HG03460 (cell line): ENCODE results near the gene NR2C2.
A peak's percentile ranks its signal among the peaks of the same experiment; 100 is the strongest.
"Not testable (repeated sequence)": the region's sequence is repeated elsewhere in the genome, so short reads cannot be mapped to it uniquely, and the experiment has no call there.

Source experiments
- ATAC-seq: cut with Tn5 transposase; IDR thresholded peaks from one replicate; pipeline ENCODE4 v1.9.1; 2021; ENCODE audit not compliant: unreplicated experiment

NR2C2 gene

GRCh38 chr3:14947100-14947885 is at the start of gene NR2C2:
NR2C2 (plus strand) TSS chr3:14947583; CDS start chr3:15003915, 56,332 bp downstream.
- peak; percentile 52 for ATAC-seq

GRCh38 chr3:14898929-14899328 is 48.5 kb upstream of the NR2C2 start:
- no peak for ATAC-seq

- no peak for ATAC-seq
Observed at GRCh38 chr3:14899993-14900618, 47.3 kb upstream of the NR2C2 start.

GRCh38 chr3:14900881-14901873 is 46.2 kb upstream of the NR2C2 start:
- ATAC-seq = no peak

GRCh38 chr3:14902719-14903118 is 44.7 kb upstream of the NR2C2 start:
- no peak for ATAC-seq

- not testable (repeated sequence) for ATAC-seq
Observed at GRCh38 chr3:14903501-14903900, 43.9 kb upstream of the NR2C2 start.

- no peak for ATAC-seq
Observed at GRCh38 chr3:14905055-14905657, 42.2 kb upstream of the NR2C2 start.

GRCh38 chr3:14906355-14906971 is 40.9 kb upstream of the NR2C2 start:
- no peak for ATAC-seq

GRCh38 chr3:14907043-14907966 is 40.1 kb upstream of the NR2C2 start:
- ATAC-seq = no peak

- no peak for ATAC-seq
Observed at GRCh38 chr3:14909250-14909649, 38.1 kb upstream of the NR2C2 start.

GRCh38 chr3:14911651-14912050 is 35.7 kb upstream of the NR2C2 start:
- no peak for ATAC-seq

GRCh38 chr3:14913071-14913925 is 34.1 kb upstream of the NR2C2 start:
- no peak for ATAC-seq

GRCh38 chr3:14913926-14914778 is 33.2 kb upstream of the NR2C2 start:
- ATAC-seq = no peak

GRCh38 chr3:14914779-14915117 is 32.6 kb upstream of the NR2C2 start:
- no peak for ATAC-seq

GRCh38 chr3:14915636-14916222 is 31.7 kb upstream of the NR2C2 start:
- no peak for ATAC-seq

- no peak for ATAC-seq
Observed at GRCh38 chr3:14918356-14918860, 29.0 kb upstream of the NR2C2 start.

GRCh38 chr3:14920536-14920935 is 26.8 kb upstream of the NR2C2 start:
- ATAC-seq = no peak
